ENCODE measurements around the gene RNF34. TPM values are rescaled to one million over a fixed set of nuclear protein-coding genes. Genes with fewer than 3 reads are reported as not detected.

The RNF34 gene, protein sequence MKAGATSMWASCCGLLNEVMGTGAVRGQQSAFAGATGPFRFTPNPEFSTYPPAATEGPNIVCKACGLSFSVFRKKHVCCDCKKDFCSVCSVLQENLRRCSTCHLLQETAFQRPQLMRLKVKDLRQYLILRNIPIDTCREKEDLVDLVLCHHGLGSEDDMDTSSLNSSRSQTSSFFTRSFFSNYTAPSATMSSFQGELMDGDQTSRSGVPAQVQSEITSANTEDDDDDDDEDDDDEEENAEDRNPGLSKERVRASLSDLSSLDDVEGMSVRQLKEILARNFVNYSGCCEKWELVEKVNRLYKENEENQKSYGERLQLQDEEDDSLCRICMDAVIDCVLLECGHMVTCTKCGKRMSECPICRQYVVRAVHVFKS
- 40.4 TPM for polyA plus RNA-seq (2013, experiment 1 of 2)
- 38.6 TPM for polyA plus RNA-seq (2013, experiment 2 of 2)

- Histone ChIP-seq H3K4me1 (ENCODE audit: insufficient read depth, low read length) (peaks cover 11% of the 10 kb centered on the region), H3K9me3 (ENCODE audit: insufficient read depth, low read depth, low read length) (no peaks in the 10 kb centered on the region), H3K27me3 (ENCODE audit: insufficient read depth, low read length) (no peaks in the 10 kb centered on the region), H3K4me3 (ENCODE audit: low read length) (peak within 1 kb of the TSS; percentile 81), H3K36me3 (ENCODE audit: insufficient read depth, low read length) (peaks cover 17% of the 10 kb centered on the region), H3K27ac (ENCODE audit: low read depth, low read length) (peak within 1 kb of the TSS; percentile 88), H3K9ac (ENCODE audit: low read depth, low read length) (peak within 1 kb of the TSS; percentile 88)
- under 1% methylated on average over 77 of the region's 77 CpGs for WGBS
These were observed at the start of gene RNF34 for GRCh38 chr12:121399391-121400331. TSS of gene RNF34 (plus strand) at chr12:121400118. CDS start at chr12:121400213, 95 bp downstream.

GRCh38 chr12:121351820-121352681 is 47.9 kb upstream of the RNF34 start, which contains the start of gene ANAPC5:
TSS of gene ANAPC5 (minus strand) at chr12:121352411. CDS start at chr12:121352340, 71 bp downstream.
- H3K9ac ChIP-seq (ENCODE audit: low read depth, low read length), result peak within 1 kb of the TSS; percentile 82
- peaks cover 13% of the 10 kb centered on the region for H3K36me3 ChIP-seq (ENCODE audit: insufficient read depth, low read length)
- peaks cover 2% of the 10 kb centered on the region; the same call in 1 of the 2 replicates for H3K27me3 ChIP-seq (ENCODE audit: insufficient read depth, low read length)
- H3K27ac ChIP-seq (ENCODE audit: low read depth, low read length), result peak within 1 kb of the TSS; percentile 64; the same call in 1 of the 2 replicates
- H3K9me3 ChIP-seq (ENCODE audit: insufficient read depth, low read depth, low read length), result no peaks in the 10 kb centered on the region
- 0 out of 2 replicates have a peak, but pooled peaks cover 8% of the 10 kb centered on the region for H3K4me1 ChIP-seq (ENCODE audit: insufficient read depth, low read length)
- peak within 1 kb of the TSS; percentile 88 for H3K4me3 ChIP-seq (ENCODE audit: low read length)
- under 1% methylated on average over 49 of the region's 49 CpGs for WGBS

DNA sequence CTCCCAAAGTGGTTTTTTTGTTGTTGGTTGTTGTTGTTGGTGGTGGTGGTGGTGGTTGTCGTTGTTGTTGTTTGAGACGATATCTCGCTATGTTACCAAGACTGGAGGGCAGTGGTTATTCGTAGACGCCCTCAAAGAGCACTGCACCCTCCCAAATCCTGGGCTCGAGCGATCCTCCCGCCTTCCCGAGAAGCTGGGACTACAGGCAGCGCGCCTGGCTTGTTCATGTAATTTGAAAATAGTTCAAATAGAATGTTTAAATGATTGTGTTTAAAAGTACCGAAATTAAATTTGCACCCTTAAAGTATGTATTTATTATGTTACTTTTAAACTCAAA is 47.3 kb upstream of the RNF34 start:
- Histone ChIP-seq H3K4me1 (ENCODE audit: insufficient read depth, low read length) (0 out of 2 replicates have a peak, but pooled peaks cover 8% of the 10 kb centered on the region), H3K9me3 (ENCODE audit: insufficient read depth, low read depth, low read length) (no peaks in the 10 kb centered on the region), H3K9ac (ENCODE audit: low read depth, low read length) (peak overlapping the region; percentile 73; the same call in 1 of the 2 replicates), H3K27ac (ENCODE audit: low read depth, low read length) (0 out of 2 replicates have a peak overlapping the region, but pooled peaks have one; percentile 10), H3K27me3 (ENCODE audit: insufficient read depth, low read length) (peaks cover 2% of the 10 kb centered on the region; the same call in 1 of the 2 replicates), H3K36me3 (ENCODE audit: insufficient read depth, low read length) (peaks cover 7% of the 10 kb centered on the region; the same call in 1 of the 2 replicates), H3K4me3 (ENCODE audit: low read length) (peak overlapping the region; percentile 88)
- 4% methylated on average over 9 of the region's 12 CpGs for WGBS

GRCh38 chr12:121355818-121356217 is 44.1 kb upstream of the RNF34 start:
- Histone ChIP-seq H3K9ac (ENCODE audit: low read depth, low read length) (no peak overlapping the region), H3K4me1 (ENCODE audit: insufficient read depth, low read length) (0 out of 2 replicates have a peak, but pooled peaks cover 4% of the 10 kb centered on the region), H3K9me3 (ENCODE audit: insufficient read depth, low read depth, low read length) (no peaks in the 10 kb centered on the region), H3K4me3 (ENCODE audit: low read length) (no peak overlapping the region), H3K36me3 (ENCODE audit: insufficient read depth, low read length) (0 out of 2 replicates have a peak, but pooled peaks cover 2% of the 10 kb centered on the region), H3K27ac (ENCODE audit: low read depth, low read length) (no peak overlapping the region), H3K27me3 (ENCODE audit: insufficient read depth, low read length) (peaks cover 2% of the 10 kb centered on the region; the same call in 1 of the 2 replicates)
- WGBS, result 91% methylated on average over 4 of the region's 6 CpGs

- 82% methylated on average over 3 of the region's 3 CpGs for WGBS
- no peak overlapping the region for H3K9ac ChIP-seq (ENCODE audit: low read depth, low read length)
- 0 out of 2 replicates have a peak, but pooled peaks cover 2% of the 10 kb centered on the region for H3K4me1 ChIP-seq (ENCODE audit: insufficient read depth, low read length)
- no peak overlapping the region for H3K4me3 ChIP-seq (ENCODE audit: low read length)
- no peaks in the 10 kb centered on the region for H3K36me3 ChIP-seq (ENCODE audit: insufficient read depth, low read length)
- H3K27me3 ChIP-seq (ENCODE audit: insufficient read depth, low read length), result peaks cover 2% of the 10 kb centered on the region; the same call in 1 of the 2 replicates
- H3K27ac ChIP-seq (ENCODE audit: low read depth, low read length), result no peak overlapping the region
- H3K9me3 ChIP-seq (ENCODE audit: insufficient read depth, low read depth, low read length), result no peaks in the 10 kb centered on the region
These were observed 43.3 kb upstream of the RNF34 start for GRCh38 chr12:121356657-121357056.

GRCh38 chr12:121357331-121357730 is 42.6 kb upstream of the RNF34 start:
- 76% methylated on average over 3 of the region's 4 CpGs for WGBS
- Histone ChIP-seq H3K9me3 (ENCODE audit: insufficient read depth, low read depth, low read length) (no peaks in the 10 kb centered on the region), H3K4me1 (ENCODE audit: insufficient read depth, low read length) (0 out of 2 replicates have a peak, but pooled peaks cover 2% of the 10 kb centered on the region), H3K4me3 (ENCODE audit: low read length) (no peak overlapping the region), H3K27me3 (ENCODE audit: insufficient read depth, low read length) (peaks cover 2% of the 10 kb centered on the region; the same call in 1 of the 2 replicates), H3K36me3 (ENCODE audit: insufficient read depth, low read length) (no peaks in the 10 kb centered on the region), H3K27ac (ENCODE audit: low read depth, low read length) (no peak overlapping the region), H3K9ac (ENCODE audit: low read depth, low read length) (no peak overlapping the region)

GRCh38 chr12:121358073-121358472 is 41.8 kb upstream of the RNF34 start:
- Histone ChIP-seq H3K36me3 (ENCODE audit: insufficient read depth, low read length) (no peaks in the 10 kb centered on the region), H3K9me3 (ENCODE audit: insufficient read depth, low read depth, low read length) (no peaks in the 10 kb centered on the region), H3K27me3 (ENCODE audit: insufficient read depth, low read length) (peaks cover 2% of the 10 kb centered on the region; the same call in 1 of the 2 replicates), H3K4me3 (ENCODE audit: low read length) (no peak overlapping the region), H3K4me1 (ENCODE audit: insufficient read depth, low read length) (0 out of 2 replicates have a peak, but pooled peaks cover under 1% of the 10 kb centered on the region), H3K27ac (ENCODE audit: low read depth, low read length) (no peak overlapping the region), H3K9ac (ENCODE audit: low read depth, low read length) (no peak overlapping the region)
- 88% methylated on average over 2 of the region's 3 CpGs for WGBS

GRCh38 chr12:121364683-121365121 is 35.2 kb upstream of the RNF34 start:
- Histone ChIP-seq H3K36me3 (ENCODE audit: insufficient read depth, low read length) (no peaks in the 10 kb centered on the region), H3K4me1 (ENCODE audit: insufficient read depth, low read length) (no peaks in the 10 kb centered on the region), H3K4me3 (ENCODE audit: low read length) (no peak overlapping the region), H3K9ac (ENCODE audit: low read depth, low read length) (no peak overlapping the region), H3K27me3 (ENCODE audit: insufficient read depth, low read length) (no peaks in the 10 kb centered on the region), H3K27ac (ENCODE audit: low read depth, low read length) (no peak overlapping the region), H3K9me3 (ENCODE audit: insufficient read depth, low read depth, low read length) (no peaks in the 10 kb centered on the region)
- 81% methylated on average over 5 of the region's 5 CpGs for WGBS

- Histone ChIP-seq H3K4me1 (ENCODE audit: insufficient read depth, low read length) (no peaks in the 10 kb centered on the region), H3K9ac (ENCODE audit: low read depth, low read length) (no peak overlapping the region), H3K4me3 (ENCODE audit: low read length) (no peak overlapping the region), H3K27ac (ENCODE audit: low read depth, low read length) (no peak overlapping the region), H3K27me3 (ENCODE audit: insufficient read depth, low read length) (no peaks in the 10 kb centered on the region), H3K36me3 (ENCODE audit: insufficient read depth, low read length) (no peaks in the 10 kb centered on the region), H3K9me3 (ENCODE audit: insufficient read depth, low read depth, low read length) (no peaks in the 10 kb centered on the region)
- 81% methylated on average over 5 of the region's 5 CpGs for WGBS
These were observed 34.4 kb upstream of the RNF34 start for GRCh38 chr12:121365416-121366062.
